GM18951 (cell line): ENCODE measurements around the gene CDH4.

Experiments
- POLR2A ChIP-seq: IDR thresholded peaks from 4 replicates; pipeline ENCODE4 v1.6.1; 2011; ENCODE audit warnings: mild to moderate bottlenecking; ENCODE audit not compliant: insufficient read length, insufficient read depth; ENCODE audit errors: extremely low read depth
- in situ Hi-C: fragments of 300-500 bp; cut with MboI; formaldehyde crosslinking; loops from one replicate; pipeline ENCODE4 v1.12.0; 2022; ENCODE audit warnings: low sequenced_read_pairs, mixed read lengths, inconsistent platforms; ENCODE audit not compliant: unreplicated experiment

Gene CDH4

DNA sequence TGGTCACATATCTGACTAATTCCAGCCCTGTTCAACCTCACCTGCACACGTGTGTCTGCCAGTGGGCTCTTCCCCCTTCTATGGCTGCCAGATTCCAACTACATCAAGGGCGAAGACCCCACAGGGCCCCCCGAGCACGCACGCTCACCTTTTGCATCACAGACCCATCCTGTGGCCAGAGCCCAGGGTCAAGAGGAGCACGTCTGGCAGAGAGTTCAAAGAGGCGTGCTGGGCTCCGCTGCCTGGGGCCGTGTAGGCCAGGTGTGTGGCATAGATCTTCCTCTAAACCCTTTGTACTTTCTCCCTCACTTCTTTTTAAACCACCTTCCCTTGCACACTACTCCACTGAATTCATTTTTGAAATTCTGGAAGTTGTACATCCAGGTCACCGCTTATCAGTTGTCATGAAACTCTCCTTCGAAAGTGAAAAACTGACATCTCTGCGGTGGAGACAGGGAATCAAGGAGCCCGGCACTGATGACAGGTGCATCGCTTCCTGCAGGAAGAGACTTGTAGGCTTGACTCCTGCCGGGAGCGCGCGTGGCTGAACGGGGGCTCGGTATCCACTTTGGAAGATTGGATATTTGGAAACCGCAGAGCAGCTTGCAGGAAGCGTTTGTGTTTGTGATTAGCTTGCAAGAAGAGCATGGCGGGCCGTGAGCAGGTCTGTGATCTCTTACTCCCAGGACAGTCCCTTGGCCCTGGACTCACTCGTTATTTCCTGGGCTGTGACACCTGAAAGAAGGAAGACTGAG, 397.2 kb downstream of the CDH4 start:
- TF ChIP-seq POLR2A, result no peak
- in situ Hi-C loops, result no loop called here

DNA sequence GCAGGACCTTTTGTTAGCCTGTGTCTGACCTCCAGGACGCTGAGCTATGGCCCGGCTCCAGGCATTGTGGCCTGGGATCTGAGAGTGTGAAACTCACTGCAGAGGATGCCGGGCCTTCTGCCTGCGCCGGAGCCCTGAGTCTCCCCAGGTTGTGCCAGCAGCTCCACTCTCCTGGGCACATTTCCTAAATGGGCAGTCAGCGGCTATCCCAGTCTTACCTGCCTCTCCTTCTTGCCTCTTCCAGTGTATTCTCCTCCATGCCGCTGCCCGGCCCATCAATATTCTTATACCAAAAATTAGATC, 397.8 kb downstream of the CDH4 start:
- in situ Hi-C loops, result no loop called here
- no peak for TF ChIP-seq POLR2A

DNA sequence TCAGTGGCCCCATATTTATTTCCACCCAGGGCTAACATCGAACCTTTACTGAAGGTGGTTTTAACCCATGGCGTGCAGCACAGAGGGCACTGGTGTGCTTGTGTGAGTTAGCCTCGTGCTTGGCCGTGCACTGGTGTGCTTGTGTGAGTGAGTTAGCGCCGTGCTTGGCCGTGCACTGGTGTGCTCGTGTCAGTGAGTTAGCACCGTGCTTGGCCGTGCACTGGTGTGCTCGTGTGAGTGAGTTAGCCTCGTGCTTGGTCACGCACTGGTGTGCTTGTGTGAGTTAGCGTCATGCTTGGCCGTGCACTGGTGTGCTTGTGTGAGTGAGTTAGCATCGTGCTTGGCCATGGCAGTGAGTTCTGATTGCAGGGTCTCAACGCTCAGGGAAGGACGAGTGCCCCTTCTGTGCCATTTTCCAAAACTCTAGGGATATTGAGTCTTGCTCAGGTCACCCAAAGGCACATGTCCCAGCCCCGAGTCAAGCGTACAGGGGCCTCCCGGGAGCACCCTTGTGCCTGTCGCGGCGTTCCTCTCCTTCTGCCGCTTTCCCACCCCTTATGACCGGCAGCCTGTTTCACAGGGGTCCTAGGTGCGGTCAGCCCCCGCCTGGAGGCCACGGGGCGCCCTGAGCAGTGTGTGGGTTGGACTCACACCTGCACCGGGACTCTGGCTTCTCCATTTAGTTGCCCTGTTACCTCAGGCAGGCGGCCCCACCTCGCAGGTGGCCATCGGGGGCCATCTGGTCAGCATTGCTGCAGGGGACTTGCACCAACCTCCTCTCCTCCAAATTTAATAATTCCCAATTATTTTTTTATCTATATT, 399.1 kb downstream of the CDH4 start:
- in situ Hi-C loops, result no loop called here
- no peak for TF ChIP-seq POLR2A

DNA sequence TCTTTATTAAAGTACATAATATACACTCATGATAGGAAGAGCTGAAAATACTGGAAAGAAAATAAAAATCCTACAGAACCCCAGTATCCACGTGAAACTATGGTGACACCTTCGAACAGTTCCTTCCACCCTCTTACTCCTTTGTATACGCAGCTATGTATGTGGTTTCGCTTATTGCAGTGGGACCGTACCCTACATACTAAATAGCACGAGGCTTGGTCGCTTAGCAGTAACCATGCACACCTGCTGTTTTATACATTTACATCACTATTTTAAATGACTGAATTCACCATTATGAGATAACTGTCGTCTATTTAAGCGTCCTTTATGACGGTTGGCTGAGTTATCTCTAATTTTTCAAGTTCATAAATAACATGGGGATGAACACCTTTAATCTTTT, 400.1 kb downstream of the CDH4 start:
- TF ChIP-seq POLR2A, result no peak
- in situ Hi-C loops, result no loop called here

DNA sequence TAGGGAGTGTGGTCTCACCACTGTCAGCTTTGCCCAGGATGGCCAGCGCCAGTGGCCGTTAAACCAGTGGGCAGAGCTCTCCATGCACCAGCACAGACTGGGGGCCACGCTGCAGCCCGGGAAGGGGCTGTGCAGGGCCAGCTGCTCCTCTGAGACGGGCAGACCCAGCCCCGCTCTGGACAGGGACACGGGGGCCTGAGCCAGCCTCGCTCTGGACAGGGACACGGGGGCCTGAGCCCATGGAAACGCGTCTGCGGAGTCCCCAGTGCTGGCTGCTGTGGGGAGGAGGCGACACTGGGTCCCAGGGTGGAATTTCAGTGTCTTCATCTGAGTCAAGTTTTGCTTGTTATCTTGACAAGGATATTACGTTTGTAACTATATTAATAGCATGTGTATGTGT, 402.7 kb downstream of the CDH4 start:
- in situ Hi-C loops, result no loop called here
- no peak for TF ChIP-seq POLR2A

DNA sequence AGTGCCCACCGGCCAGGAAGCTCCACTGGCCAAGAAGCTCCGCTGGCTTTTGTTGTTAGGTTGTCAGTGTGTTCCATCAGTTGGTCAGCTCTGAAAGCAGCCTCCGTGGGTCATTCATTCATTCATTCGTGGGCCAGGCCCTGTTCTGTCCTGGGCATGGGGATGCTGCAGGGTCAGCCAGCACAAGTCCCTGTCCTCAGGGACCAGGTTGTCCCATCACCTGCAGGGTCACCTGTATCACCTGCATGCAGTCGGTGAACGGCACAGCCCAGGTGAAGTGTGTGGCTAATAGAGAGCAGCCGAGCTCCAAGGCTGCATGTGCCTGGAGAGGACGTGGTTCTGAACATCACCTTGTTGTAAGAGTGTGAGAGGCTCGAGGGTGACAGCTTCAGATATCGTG, 403.5 kb downstream of the CDH4 start:
- in situ Hi-C loops, result no loop called here
- TF ChIP-seq POLR2A, result no peak

DNA sequence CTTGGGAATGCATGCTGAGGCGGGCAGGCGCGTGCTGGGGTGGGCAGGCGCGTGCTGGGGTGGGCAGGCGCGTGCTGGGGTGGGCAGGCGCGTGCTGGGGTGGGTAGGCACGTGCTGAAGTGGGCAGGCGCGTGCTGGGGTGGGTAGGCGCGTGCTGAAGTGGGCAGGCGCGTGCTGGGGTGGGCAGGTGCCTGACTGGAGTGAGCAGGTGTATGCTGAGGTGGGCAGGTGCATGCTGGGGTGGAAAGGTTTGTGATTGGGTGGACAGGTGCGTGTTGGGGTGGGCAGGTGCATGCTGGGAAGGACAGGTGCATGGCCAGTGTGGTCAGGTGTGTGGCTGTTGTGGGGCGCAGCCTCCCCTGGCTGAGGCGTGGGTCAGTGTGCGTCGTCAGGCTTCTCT, 404.1 kb downstream of the CDH4 start:
- no peak for TF ChIP-seq POLR2A
- in situ Hi-C loops, result no loop called here

DNA sequence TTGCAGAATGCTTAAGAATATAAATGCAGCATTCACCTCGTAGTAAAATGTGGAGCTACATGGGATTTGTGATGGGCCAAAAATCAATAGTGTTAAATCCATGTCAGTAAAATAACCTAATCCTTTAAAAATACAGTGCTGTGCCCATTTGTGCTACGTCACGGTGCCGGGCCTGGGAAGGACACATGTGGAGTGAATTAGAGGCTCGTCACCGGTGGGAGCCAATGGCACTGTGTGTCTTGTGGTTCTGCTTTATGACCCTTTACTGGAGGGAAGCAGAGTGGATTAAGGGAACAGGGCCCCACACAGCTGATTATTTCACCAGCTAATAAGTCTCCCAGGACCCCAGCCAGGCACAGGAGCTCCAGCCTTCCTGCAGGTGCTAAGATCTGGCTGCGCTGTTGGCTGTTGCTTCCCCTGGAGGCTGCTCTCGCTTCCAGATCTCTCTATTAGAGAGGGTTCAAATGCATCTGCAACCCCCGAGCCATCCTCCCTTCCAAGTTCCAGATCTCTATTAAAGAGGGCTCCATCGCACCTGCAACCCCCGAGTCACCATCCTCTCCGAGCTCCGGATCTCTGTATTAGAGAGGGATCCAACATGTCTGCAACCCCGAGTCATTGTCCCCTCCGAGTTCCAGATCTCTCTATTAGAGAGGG, 405.8 kb downstream of the CDH4 start:
- in situ Hi-C loops, result no loop called here
- TF ChIP-seq POLR2A, result no peak

DNA sequence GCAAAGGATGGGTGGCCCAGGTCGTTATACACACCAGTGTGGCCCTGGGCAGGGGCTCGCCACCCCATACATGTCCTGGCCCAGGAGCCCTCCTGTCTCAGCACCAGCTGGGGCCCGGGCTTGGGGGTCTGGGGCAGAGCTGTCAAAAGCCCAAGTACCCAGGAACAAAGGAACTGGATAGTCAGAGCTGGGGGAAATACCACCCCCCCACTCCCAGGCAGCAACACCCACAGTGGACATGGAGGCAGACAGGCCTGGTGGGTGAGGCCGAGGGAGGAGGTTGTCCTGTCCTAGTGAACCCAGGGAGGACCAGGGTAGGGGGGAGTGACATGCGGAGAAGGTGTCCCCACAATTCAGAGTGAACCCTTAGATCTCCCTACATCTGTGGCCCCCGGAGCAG, 406.5 kb downstream of the CDH4 start:
- no peak for TF ChIP-seq POLR2A

DNA sequence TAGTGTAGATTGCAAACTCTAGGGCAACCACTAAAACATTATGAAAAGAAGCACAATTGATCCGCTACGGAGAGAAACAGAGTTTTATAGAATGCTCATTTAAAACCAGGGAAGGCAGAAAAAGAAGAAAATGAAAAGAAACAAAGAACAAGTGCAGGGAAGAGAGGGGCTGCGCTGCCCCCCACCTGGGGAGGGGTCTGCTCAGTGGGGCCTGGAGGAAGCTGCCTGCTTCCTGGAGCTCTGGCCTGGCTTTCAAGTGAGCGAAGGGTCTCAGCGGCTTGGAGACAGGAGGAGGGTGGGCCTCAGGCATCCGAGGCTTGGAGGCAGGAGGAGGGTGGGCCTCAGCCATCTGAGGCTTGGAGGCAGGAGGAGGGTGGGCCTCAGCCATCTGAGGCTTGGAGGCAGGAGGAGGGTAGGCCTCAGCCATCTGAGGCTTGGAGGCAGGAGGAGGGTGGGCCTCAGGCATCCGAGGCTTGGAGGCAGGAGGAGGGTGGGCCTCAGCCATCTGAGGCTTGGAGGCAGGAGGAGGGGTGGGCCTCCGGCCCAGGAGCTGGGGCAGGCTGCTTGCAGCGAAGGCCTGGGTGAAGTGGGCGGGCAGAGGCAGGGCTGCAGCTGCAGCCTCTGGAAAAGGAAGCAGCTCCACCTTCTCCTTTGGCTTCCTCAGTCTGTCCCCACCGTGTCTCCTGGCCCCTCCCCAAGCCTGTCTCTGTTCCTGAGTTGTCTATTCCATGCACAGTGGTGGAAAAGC, 407.4 kb downstream of the CDH4 start:
- TF ChIP-seq POLR2A, result no peak
- in situ Hi-C loops, result no loop called here

More for the DNA sequence above, 406.5 kb downstream of the CDH4 start:
- in situ Hi-C loops, result no loop called here

DNA sequence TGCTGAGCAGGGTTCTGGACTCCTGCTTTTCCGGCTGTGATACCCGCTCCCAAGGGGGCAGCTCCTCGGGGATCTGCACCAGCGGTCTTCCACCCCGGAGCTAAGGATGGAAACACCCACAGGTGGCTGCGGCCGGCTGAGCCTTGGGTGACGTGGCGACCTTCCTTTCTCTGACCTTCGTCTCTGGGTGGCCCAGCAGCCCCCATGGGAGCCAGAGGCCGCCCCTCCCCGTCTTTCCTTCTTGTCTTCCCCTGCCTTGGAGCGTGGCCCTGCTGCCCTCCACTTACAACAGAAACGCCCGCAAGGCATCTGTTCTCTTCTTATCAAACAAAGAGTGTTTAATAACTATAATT, 407.9 kb downstream of the CDH4 start:
- no peak for TF ChIP-seq POLR2A
- in situ Hi-C loops, result no loop called here

DNA sequence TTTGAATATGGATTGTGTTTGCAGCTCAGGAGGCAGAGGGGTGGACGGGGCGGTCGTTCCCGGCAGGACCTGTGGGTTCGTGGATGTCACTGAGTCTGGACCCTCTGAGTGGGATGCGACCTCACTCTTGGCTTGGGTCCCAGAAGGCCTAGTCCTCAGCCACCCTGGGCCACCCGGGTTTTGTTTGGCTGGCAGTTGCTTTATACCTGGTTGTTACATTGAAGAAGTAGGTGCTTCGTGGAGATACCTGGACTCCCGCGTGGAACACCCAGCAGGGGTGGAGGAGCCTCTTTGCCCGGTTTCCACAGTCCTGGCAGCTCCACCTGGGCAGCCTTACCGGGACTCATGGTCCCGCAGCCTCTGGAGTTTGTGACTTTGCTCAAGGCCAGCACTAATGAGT, 408.5 kb downstream of the CDH4 start:
- in situ Hi-C loops, result no loop called here
- TF ChIP-seq POLR2A, result no peak

DNA sequence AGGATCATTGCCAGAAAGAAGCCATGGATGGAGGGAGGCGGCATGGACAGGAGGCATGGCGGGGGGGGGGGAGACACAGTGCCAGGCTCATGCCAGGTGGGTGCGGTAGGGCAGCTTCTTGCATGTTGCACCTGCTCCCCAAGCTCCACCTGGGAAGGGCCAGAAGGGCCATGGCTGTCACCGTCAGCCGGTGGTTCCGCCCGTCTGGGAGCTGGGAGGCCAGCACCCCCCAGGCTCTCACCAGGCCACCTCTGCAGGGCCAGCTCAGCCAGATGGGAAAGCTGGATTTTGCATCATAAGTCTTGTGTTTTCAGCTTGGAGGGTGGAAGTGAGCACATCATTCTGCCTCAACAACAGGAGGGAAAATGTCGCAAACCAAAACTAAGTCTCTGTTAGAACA, 409.0 kb downstream of the CDH4 start:
- TF ChIP-seq POLR2A, result no peak
- in situ Hi-C loops, result no loop called here
